Spleen (tissue), 7 donors: ENCODE data around the gene USE1.

Experiments used
- CTCF ChIP-seq, 11 experiments: fragments of 200-600 bp in 7 of 11; fragments of 450-650 bp in 4 of 11; sonication (generic) in 4 of 11; IDR thresholded peaks in 8 of 11; conservative IDR thresholded peaks in 3 of 11; 1 replicate in 7 of 11; 2 replicates in 4 of 11; pipeline versions ENCODE4 v1.4.0 to v1.8.0; 2016 to 2021; ENCODE audit warnings: antibody characterized with exemption in 11 of 11, inconsistent platforms in 4 of 11, mild to moderate bottlenecking in 1 of 11
- POLR2A ChIP-seq, 3 donors: fragments of 450-650 bp; IDR thresholded peaks; one replicate each; pipeline ENCODE4 v1.5.1; 2017; ENCODE audit warnings: antibody characterized with exemption in 3 of 3, mild to moderate bottlenecking in 1 of 3
- POLR2AphosphoS5 ChIP-seq, 3 donors: sonication (generic); formaldehyde crosslinking; IDR thresholded peaks; one replicate each; pipeline ENCODE4 v1.5.1; 2017; ENCODE audit warnings: antibody characterized with exemption in 3 of 3
- donor health status: DM: no; HTN: no; CAD: no; lungs with moderate emphysema.
- donor health status: DM: no; HTN: no; CAD: no.
- donor health status: DM: no; HTN: no; CAD: no.

- no peak for TF ChIP-seq CTCF (IDR thresholded peaks at IDR 0.05 in 8 of 11, conservative IDR thresholded peaks at IDR 0.05 in 3 of 11)
- no peak for TF ChIP-seq POLR2A (IDR thresholded peaks at IDR 0.05)
- TF ChIP-seq POLR2AphosphoS5 (IDR thresholded peaks at IDR 0.05): no peak
These were observed 51.4 kb downstream of the USE1 start for GRCh38 chr19:17266589-17266974.
